HEK293 (cell line): ENCODE data around the gene CLDN16.

Source experiments
- CTCF ChIA-PET: fragments of 350-600 bp; formaldehyde crosslinking; extraction: SDS; loops from one replicate; lab custom pipeline; 2021; ENCODE audit warnings: antibody characterized with exemption; lab: Yijun Ruan, JAX
- POLR2A ChIA-PET: fragments of 300-600 bp; formaldehyde crosslinking; extraction: SDS; loops from one replicate; lab custom pipeline; 2020; ENCODE audit warnings: antibody characterized with exemption, inconsistent platforms; lab: Yijun Ruan, JAX
- H3K27ac ChIP-seq: fragments of 200-500 bp; sonication (Bioruptor generic); 2 replicates; pipeline ENCODE4 v1.5.1; 2014; ENCODE audit warnings: low read depth, low read length, control low read depth, inconsistent platforms; ENCODE audit errors: extremely low read depth
- H3K36me3 ChIP-seq, 2 experiments: fragments of 200-500 bp in 1 of 2; sonication (Bioruptor generic) in 1 of 2; 1 replicate in 1 of 2; 2 replicates in 1 of 2; pipeline ENCODE4 v1.5.1; 2014 to 2017; ENCODE audit warnings: inconsistent platforms in 2 of 2, low read length in 2 of 2; ENCODE audit not compliant: control insufficient read depth in 2 of 2, insufficient read depth in 1 of 2
- H3K4me1 ChIP-seq: fragments of 200-500 bp; sonication (Bioruptor generic); 2 replicates; pipeline ENCODE4 v1.5.1; 2014; ENCODE audit warnings: mild to moderate bottlenecking, low read length, inconsistent platforms; ENCODE audit not compliant: control insufficient read depth, insufficient read depth
- H3K4me3 ChIP-seq: 2 replicates; pipeline ENCODE4 v1.5.1; 2011; ENCODE audit warnings: low read depth, mild to moderate bottlenecking, control low read depth, low read length, moderate library complexity
- H3K9me3 ChIP-seq: fragments of 200-500 bp; sonication (Bioruptor generic); 2 replicates; pipeline ENCODE4 v1.5.1; 2014; ENCODE audit warnings: low read depth, low read length, inconsistent platforms; ENCODE audit not compliant: control insufficient read depth, insufficient read depth
- GLIS1 ChIP-seq: fragments of 450-650 bp; formaldehyde crosslinking; IDR thresholded peaks from 2 replicates; pipeline ENCODE4 v1.5.1; 2016; ENCODE audit warnings: missing biosample characterization, missing genetic modification characterization
- MEIS1 ChIP-seq: sonication (generic); formaldehyde crosslinking; IDR thresholded peaks from 2 replicates; pipeline ENCODE4 v1.8.1; 2022; ENCODE audit warnings: missing genetic modification reagents, mild to moderate bottlenecking, borderline replicate concordance
- OSR2 ChIP-seq: fragments of 450-650 bp; formaldehyde crosslinking; IDR thresholded peaks from 2 replicates; pipeline ENCODE4 v1.5.1; 2016; ENCODE audit warnings: missing biosample characterization, missing genetic modification characterization
- PRDM4 ChIP-seq: fragments of 450-650 bp; formaldehyde crosslinking; IDR thresholded peaks from 2 replicates; pipeline ENCODE4 v1.5.1; 2017; ENCODE audit warnings: missing biosample characterization, missing genetic modification characterization
- PRDM6 ChIP-seq: fragments of 450-650 bp; formaldehyde crosslinking; IDR thresholded peaks from 2 replicates; pipeline ENCODE4 v1.5.1; 2017; ENCODE audit warnings: missing biosample characterization, missing genetic modification characterization
- SCRT1 ChIP-seq: fragments of 450-650 bp; formaldehyde crosslinking; IDR thresholded peaks from 2 replicates; pipeline ENCODE4 v1.5.1; 2016; ENCODE audit warnings: missing biosample characterization, missing genetic modification characterization, borderline replicate concordance
- ZBTB26 ChIP-seq: fragments of 450-650 bp; formaldehyde crosslinking; optimal IDR thresholded peaks from 2 replicates; pipeline ENCODE3; 2016; ENCODE audit warnings: missing biosample characterization, mild to moderate bottlenecking, missing genetic modification characterization
- ZBTB7A ChIP-seq: fragments of 450-650 bp; formaldehyde crosslinking; IDR thresholded peaks from 2 replicates; pipeline ENCODE4 v1.5.1; 2016; ENCODE audit warnings: low read depth, missing biosample characterization, missing genetic modification characterization
- ZNF10 ChIP-seq: fragments of 450-650 bp; formaldehyde crosslinking; IDR thresholded peaks from 2 replicates; pipeline ENCODE4 v1.5.1; 2017; ENCODE audit warnings: missing biosample characterization, missing genetic modification characterization
- ZNF112 ChIP-seq: fragments of 450-650 bp; formaldehyde crosslinking; IDR thresholded peaks from 2 replicates; pipeline ENCODE4 v1.5.0; 2017; ENCODE audit warnings: missing biosample characterization, missing genetic modification characterization
- ZNF114 ChIP-seq: fragments of 450-650 bp; formaldehyde crosslinking; IDR thresholded peaks from 2 replicates; pipeline ENCODE4 v1.5.0; 2017; ENCODE audit warnings: missing biosample characterization, missing genetic modification characterization
- ZNF132 ChIP-seq: fragments of 450-650 bp; formaldehyde crosslinking; IDR thresholded peaks from 2 replicates; pipeline ENCODE4 v1.5.1; 2017; ENCODE audit warnings: missing biosample characterization, missing genetic modification characterization, borderline replicate concordance
- ZNF174 ChIP-seq: fragments of 450-650 bp; formaldehyde crosslinking; IDR thresholded peaks from 2 replicates; pipeline ENCODE4 v1.5.0; 2017; ENCODE audit warnings: missing biosample characterization, mild to moderate bottlenecking, missing genetic modification characterization
- ZNF18 ChIP-seq: fragments of 450-650 bp; formaldehyde crosslinking; IDR thresholded peaks from 2 replicates; pipeline ENCODE4 v1.5.1; 2016; ENCODE audit warnings: missing biosample characterization, missing genetic modification characterization
- ZNF223 ChIP-seq: fragments of 450-650 bp; formaldehyde crosslinking; IDR thresholded peaks from 2 replicates; pipeline ENCODE4 v1.5.1; 2016; ENCODE audit warnings: missing biosample characterization, missing genetic modification characterization
- ZNF239 ChIP-seq: fragments of 450-650 bp; formaldehyde crosslinking; IDR thresholded peaks from 2 replicates; pipeline ENCODE4 v1.5.1; 2016; ENCODE audit warnings: missing biosample characterization, missing genetic modification characterization
- ZNF280C ChIP-seq: fragments of 450-650 bp; formaldehyde crosslinking; IDR thresholded peaks from 2 replicates; pipeline ENCODE4 v1.5.1; 2016; ENCODE audit warnings: missing biosample characterization, missing genetic modification characterization
- ZNF394 ChIP-seq: fragments of 450-650 bp; formaldehyde crosslinking; IDR thresholded peaks from 2 replicates; pipeline ENCODE4 v1.5.1; 2016; ENCODE audit warnings: missing biosample characterization, missing genetic modification characterization, mild to moderate bottlenecking, moderate library complexity, borderline replicate concordance
- ZNF416 ChIP-seq: fragments of 450-650 bp; formaldehyde crosslinking; IDR thresholded peaks from 2 replicates; pipeline ENCODE4 v1.5.1; 2016; ENCODE audit warnings: missing biosample characterization, missing genetic modification characterization
- ZNF488 ChIP-seq: fragments of 450-650 bp; formaldehyde crosslinking; IDR thresholded peaks from 2 replicates; pipeline ENCODE4 v1.5.1; 2016; ENCODE audit warnings: missing biosample characterization, missing genetic modification characterization
- ZNF571 ChIP-seq: fragments of 450-650 bp; formaldehyde crosslinking; IDR thresholded peaks from 2 replicates; pipeline ENCODE4 v1.5.0; 2017; ENCODE audit warnings: missing biosample characterization, missing genetic modification characterization
- ZNF658 ChIP-seq: fragments of 450-650 bp; formaldehyde crosslinking; IDR thresholded peaks from 2 replicates; pipeline ENCODE4; 2016; ENCODE audit warnings: missing biosample characterization, missing genetic modification characterization
- ZNF704 ChIP-seq: fragments of 450-650 bp; formaldehyde crosslinking; IDR thresholded peaks from 2 replicates; pipeline ENCODE4 v1.5.1; 2016; ENCODE audit warnings: missing biosample characterization, missing genetic modification characterization
- ZNF768 ChIP-seq: fragments of 450-650 bp; formaldehyde crosslinking; IDR thresholded peaks from 2 replicates; pipeline ENCODE4 v1.5.1; 2018; ENCODE audit warnings: missing biosample characterization, mild to moderate bottlenecking, missing genetic modification characterization
- ZNF792 ChIP-seq: fragments of 450-650 bp; formaldehyde crosslinking; IDR thresholded peaks from 2 replicates; pipeline ENCODE4 v1.5.1; 2016; ENCODE audit warnings: missing biosample characterization, missing genetic modification characterization
- ZNF837 ChIP-seq: fragments of 450-650 bp; formaldehyde crosslinking; IDR thresholded peaks from 2 replicates; pipeline ENCODE4 v1.5.1; 2016; ENCODE audit warnings: missing biosample characterization, missing genetic modification characterization

Gene CLDN16

GRCh38 chr3:190456770-190457169 is 68.8 kb downstream of the CLDN16 start:
- POLR2A ChIA-PET: no interaction called here
- no peaks in the 10 kb centered on the region for H3K9me3 ChIP-seq
- no peaks in the 10 kb centered on the region for H3K4me1 ChIP-seq
- no peak overlapping the region for H3K27ac ChIP-seq
- TF ChIP-seq ZNF704 (tag by site-specific recombination) (no peak), ZNF132 (tag by site-specific recombination) (no peak), ZNF394 (tag by site-specific recombination) (no peak), ZBTB26 (tag by site-specific recombination) (no peak), ZBTB7A (tag by site-specific recombination) (no peak), ZNF792 (no peak), SCRT1 (no peak), ZNF18 (tag by site-specific recombination) (no peak), ZNF768 (tag by site-specific recombination) (no peak), ZNF239 (tag by site-specific recombination) (no peak), ZNF571 (tag by site-specific recombination) (no peak), ZNF223 (tag by site-specific recombination) (no peak), ZNF280C (tag by site-specific recombination) (no peak), OSR2 (tag by site-specific recombination) (no peak), ZNF416 (tag by site-specific recombination) (no peak), MEIS1 (CRISPR knock-in tag) (no peak)
- H3K4me3 ChIP-seq: no peak overlapping the region
- CTCF ChIA-PET: interaction anchor here (0.6 kb wide), 1 partner anchor 246 kb away, joined by 6 read pairs; no protein-coding TSS in a partner anchor
- no peaks in the 10 kb centered on the region for H3K36me3 ChIP-seq

GRCh38 chr3:190458040-190458439 is 70.1 kb downstream of the CLDN16 start:
- Histone ChIP-seq H3K4me3 (no peak overlapping the region), H3K4me1 (no peaks in the 10 kb centered on the region), H3K27ac (no peak overlapping the region), H3K36me3 (no peaks in the 10 kb centered on the region), H3K9me3 (no peaks in the 10 kb centered on the region)
- ChIA-PET POLR2A (no interaction called here), CTCF (no interaction called here)
- TF ChIP-seq ZNF658 (tag by site-specific recombination) (no peak), PRDM6 (tag by site-specific recombination) (no peak), ZNF174 (tag by site-specific recombination) (no peak), ZNF10 (tag by site-specific recombination) (no peak), ZNF114 (tag by site-specific recombination) (no peak), ZNF488 (no peak), ZNF112 (tag by site-specific recombination) (no peak), GLIS1 (no peak), ZNF837 (tag by site-specific recombination) (no peak), ZNF416 (tag by site-specific recombination) (no peak), OSR2 (tag by site-specific recombination) (no peak), PRDM4 (tag by site-specific recombination) (no peak)
